Astrocyte (in vitro differentiated cells and primary cell): ENCODE results near the gene ATXN7L1.

Experiments used
- EZH2 ChIP-seq: IDR thresholded peaks from 2 replicates; pipeline ENCODE4 v1.6.1; 2012; ENCODE audit warnings: mild to moderate bottlenecking, low read length, inconsistent platforms; ENCODE audit not compliant: insufficient read depth
- TF ChIP-seq, protein P1 (sequence below): IDR thresholded peaks from 2 replicates; pipeline ENCODE4 v1.5.1; 2011; ENCODE audit warnings: low read depth, mild to moderate bottlenecking, inconsistent platforms, low read length, moderate library complexity; ENCODE audit not compliant: insufficient read depth

DNA sequence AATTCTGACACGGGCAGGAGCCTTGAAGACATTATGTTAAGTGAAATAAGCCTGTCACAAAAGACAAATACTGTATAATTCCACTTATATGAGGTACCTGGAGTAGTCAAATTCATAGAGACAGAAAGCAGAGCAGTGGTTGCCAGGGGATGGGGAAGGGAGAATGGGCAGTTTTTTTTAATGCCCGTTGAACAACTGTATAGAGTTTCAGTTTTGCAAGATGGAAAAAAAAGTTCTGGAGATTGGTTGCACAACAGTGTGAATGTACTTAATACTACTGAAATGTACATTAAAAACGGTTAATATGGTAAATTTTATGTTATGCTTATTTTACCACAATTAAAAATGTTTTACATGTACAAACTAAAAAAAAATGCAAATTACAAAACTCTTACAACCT is 231.5 kb downstream of the ATXN7L1 start:
- TF ChIP-seq, protein P1, sequence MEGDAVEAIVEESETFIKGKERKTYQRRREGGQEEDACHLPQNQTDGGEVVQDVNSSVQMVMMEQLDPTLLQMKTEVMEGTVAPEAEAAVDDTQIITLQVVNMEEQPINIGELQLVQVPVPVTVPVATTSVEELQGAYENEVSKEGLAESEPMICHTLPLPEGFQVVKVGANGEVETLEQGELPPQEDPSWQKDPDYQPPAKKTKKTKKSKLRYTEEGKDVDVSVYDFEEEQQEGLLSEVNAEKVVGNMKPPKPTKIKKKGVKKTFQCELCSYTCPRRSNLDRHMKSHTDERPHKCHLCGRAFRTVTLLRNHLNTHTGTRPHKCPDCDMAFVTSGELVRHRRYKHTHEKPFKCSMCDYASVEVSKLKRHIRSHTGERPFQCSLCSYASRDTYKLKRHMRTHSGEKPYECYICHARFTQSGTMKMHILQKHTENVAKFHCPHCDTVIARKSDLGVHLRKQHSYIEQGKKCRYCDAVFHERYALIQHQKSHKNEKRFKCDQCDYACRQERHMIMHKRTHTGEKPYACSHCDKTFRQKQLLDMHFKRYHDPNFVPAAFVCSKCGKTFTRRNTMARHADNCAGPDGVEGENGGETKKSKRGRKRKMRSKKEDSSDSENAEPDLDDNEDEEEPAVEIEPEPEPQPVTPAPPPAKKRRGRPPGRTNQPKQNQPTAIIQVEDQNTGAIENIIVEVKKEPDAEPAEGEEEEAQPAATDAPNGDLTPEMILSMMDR: no peak
- TF ChIP-seq EZH2: no peak
